ENCODE results near the gene OTOF.

GRCh38 chr2:26516781-26517180, 38.9 kb upstream of the OTOF start:
- TF ChIP-seq CTCF (conservative IDR thresholded peaks at IDR 0.05; ENCODE audit: low read length) (no peak), EZH2phosphoT487 (IDR thresholded peaks at IDR 0.05; ENCODE audit: borderline replicate concordance) (no peak)
